WTC11 (cell line): ENCODE data around the gene VIM.

Experiments used
- CREB1 ChIP-seq: sonication (generic); formaldehyde crosslinking; IDR thresholded peaks from 2 replicates; pipeline ENCODE4 v1.8.0; 2023; ENCODE audit warnings: mild to moderate bottlenecking, missing genetic modification reagents
- FOXP4 ChIP-seq: sonication (generic); formaldehyde crosslinking; IDR thresholded peaks from 2 replicates; pipeline ENCODE4 v1.8.0; 2022; ENCODE audit warnings: mild to moderate bottlenecking, missing genetic modification reagents
- JUN ChIP-seq: sonication (generic); formaldehyde crosslinking; IDR thresholded peaks from 2 replicates; pipeline ENCODE4 v1.8.0; 2023; ENCODE audit warnings: mild to moderate bottlenecking, missing genetic modification reagents
- ZNF121 ChIP-seq: sonication (generic); formaldehyde crosslinking; IDR thresholded peaks from 2 replicates; pipeline ENCODE4 v1.8.0; 2023; ENCODE audit warnings: missing genetic modification reagents

GRCh38 chr10:17238445-17239291 is 10.6 kb downstream of the VIM start:
- no peak for TF ChIP-seq ZNF121 (CRISPR knock-in tag)
- no peak for TF ChIP-seq JUN
- TF ChIP-seq CREB1 (CRISPR knock-in tag), result no peak
- TF ChIP-seq FOXP4, result no peak
